Stimulated activated CD4-positive, alpha-beta T cell treated with anti-CD3 and anti-CD28 coated beads, Interleukin-12 subunit alpha, Interleukin-12 subunit beta, amount 100 ng/mL, for 48 hours (primary cell): ENCODE data around the gene PRPF38B.

Experiments
- DNase-seq, 3 donors: peaks; one replicate each; pipeline ENCODE4 v3.0.0-alpha.2; 2020; ENCODE audit warnings: low read depth in 2 of 3, low spot score in 1 of 3

PRPF38B gene

DNA sequence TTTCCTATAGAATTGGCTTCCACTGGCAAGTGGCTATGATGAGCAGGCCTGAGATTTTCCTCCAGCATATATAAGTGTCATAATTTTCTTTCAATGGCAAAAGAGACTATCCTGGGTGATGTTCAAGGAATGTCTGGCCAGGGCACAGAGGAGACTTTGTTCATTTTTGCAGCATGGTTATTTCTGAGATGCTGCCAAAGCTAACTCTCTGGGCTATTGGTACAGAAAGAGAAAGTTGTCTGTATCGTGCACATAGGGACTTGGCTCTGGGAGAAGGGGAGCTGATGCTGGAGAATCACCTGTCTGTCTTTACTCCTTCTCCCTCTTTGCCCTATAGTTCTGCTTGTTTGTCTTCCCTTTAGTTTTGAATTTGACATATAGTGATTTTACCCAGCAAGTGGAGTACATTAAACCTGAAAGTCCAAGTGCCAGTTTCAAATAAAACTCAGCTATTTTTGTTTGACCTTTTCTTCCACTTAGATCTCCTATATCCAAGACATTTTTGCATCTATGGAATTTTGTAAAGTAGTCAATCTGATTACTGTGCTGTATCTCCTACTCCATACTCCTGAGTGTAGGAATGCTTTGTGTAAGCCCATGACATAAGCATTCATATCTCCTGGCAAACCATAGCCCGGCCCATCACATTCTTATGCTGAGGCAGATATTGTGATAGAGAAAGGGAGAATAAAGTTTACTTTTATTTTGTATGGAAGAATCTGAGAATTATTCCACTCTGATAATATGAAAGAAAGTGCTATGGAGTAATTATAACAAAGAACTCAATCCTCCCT is 24.5 kb downstream of the PRPF38B start:
- no peak for DNase-seq

- DNase-seq = no peak
Measured at GRCh38 chr1:108717774-108718316, 25.7 kb downstream of the PRPF38B start.

- no peak for DNase-seq
Measured at GRCh38 chr1:108718927-108719655, 27.0 kb downstream of the PRPF38B start.

- no peak for DNase-seq
Measured at GRCh38 chr1:108719656-108720435, 27.7 kb downstream of the PRPF38B start.

DNA sequence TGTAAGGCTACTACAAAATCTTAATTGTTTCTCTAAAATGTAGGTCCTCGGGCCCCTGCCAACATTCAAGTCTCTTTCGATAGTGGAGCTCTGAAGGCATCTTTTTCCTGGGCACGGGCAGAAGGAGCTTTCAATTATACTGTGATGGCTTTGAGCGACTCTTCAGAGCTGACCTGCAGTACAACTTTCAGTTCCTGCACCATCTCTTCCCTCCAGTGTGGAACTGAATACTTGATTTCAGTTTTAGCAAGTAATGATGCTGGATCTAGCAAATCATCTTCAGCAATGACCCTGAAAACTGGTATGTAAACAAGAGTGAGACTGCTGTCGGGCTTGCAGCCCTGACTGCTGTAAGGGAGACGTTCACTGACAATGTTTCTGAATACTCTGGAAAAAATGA is 30.2 kb downstream of the PRPF38B start:
- DNase-seq = no peak

- no peak for DNase-seq
Measured at GRCh38 chr1:108725906-108726305, 33.8 kb downstream of the PRPF38B start.

GRCh38 chr1:108728327-108728923 is 36.3 kb downstream of the PRPF38B start:
- DNase-seq = no peak

DNA sequence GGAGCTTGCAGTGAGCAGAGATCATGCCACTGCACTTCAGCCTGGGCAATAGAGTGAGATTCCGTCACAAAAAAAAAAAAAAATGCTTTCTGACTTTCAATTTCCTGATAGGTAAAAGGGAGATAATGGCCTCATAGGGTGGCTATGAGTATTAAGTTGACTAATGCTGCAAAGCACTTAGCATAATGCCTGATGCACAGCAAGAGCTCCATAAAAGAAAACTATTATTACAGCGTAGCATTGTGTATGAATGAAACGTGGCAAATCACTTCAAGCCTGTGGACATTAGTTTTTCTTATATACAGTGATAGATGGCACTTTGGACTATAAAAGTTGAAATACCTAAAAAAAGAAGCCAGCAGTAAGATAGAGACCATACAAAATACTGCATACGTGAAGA is 37.4 kb downstream of the PRPF38B start:
- DNase-seq = no peak

DNA sequence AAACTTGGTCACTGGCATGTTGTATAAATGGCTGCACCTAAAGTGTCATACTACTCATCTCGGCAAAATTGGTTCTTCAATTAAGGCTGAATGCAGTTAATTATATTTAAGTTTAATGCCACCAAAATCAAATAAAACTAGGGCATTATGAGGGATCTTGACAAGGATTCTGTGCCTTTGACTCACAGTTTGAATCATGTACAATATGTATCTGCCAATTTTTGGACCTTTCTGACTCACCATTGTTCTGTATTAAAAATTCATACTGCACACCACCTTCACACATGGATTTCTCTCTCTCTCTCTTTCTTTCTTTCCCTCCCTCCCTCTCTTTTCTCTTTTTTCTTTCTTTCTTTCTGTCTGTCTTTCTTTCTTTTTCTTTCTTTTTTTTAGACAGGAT is 40.3 kb downstream of the PRPF38B start:
- DNase-seq = no peak

- DNase-seq = no peak
Measured at GRCh38 chr1:108734171-108734865, 42.2 kb downstream of the PRPF38B start.

DNA sequence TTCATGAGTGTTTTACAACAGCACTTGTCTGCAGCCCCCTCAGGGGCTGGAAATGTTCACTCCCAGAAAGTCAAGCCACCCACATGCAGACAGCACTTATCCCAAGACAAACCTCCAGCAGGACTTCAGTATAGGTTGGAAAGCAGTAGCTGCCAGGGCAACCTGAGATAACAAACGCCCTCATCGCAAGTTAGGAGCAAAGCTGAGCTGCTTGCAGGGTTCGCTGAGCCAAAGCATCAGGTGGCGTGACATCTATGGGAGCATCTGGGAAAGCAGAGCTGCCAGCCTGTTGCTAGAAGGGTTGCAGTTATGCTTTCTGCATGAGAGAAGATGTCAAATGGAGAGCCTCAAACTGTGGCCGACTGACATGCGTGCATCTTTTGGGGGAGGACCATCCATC is 50.1 kb downstream of the PRPF38B start:
- DNase-seq = no peak

- no peak for DNase-seq
Measured at GRCh38 chr1:108745980-108746381, 53.9 kb downstream of the PRPF38B start.

GRCh38 chr1:108746382-108747170 is 54.5 kb downstream of the PRPF38B start, which contains the start of gene STXBP3:
Gene STXBP3 (plus strand): TSS chr1:108746674. CDS start chr1:108746738, 64 bp downstream.
- DNase-seq = peak; percentile 100

DNA sequence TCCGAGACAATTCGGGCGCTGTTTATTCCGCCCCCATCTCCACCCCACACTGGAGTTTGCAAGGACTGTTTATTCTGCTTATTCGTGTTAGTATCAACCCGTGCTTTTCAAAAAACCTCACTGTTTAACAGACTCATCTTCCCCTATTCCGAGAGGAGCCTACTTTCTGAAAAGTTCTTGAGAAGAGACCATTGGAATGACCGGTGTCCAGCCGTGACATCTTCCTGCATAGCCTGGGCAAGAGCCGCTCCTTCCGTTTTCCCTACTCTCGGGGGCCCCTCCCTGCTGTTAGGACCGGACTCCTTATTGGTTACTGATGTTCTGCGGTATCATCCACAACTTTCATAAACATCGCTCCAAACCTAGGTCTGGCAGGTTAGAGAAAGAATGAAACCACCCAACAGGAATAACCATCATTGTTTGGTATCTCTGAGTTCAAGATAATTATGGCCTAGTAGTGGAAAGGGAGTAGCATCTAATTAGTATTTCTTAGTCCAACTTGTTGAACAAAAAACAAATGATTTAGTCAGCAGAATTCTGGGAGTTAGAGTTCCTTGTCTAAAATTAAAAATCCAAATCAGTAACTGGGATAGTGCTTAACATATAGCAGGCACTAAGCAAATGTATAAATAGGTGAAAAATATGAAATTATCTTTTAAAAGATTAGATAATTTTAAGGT is 55.2 kb downstream of the PRPF38B start:
- DNase-seq = peak; percentile 18 to 36 (median 21)

- DNase-seq = no peak
Measured at GRCh38 chr1:108747898-108748297, 55.8 kb downstream of the PRPF38B start.

GRCh38 chr1:108749081-108749480 is 57.0 kb downstream of the PRPF38B start:
- no peak for DNase-seq

DNA sequence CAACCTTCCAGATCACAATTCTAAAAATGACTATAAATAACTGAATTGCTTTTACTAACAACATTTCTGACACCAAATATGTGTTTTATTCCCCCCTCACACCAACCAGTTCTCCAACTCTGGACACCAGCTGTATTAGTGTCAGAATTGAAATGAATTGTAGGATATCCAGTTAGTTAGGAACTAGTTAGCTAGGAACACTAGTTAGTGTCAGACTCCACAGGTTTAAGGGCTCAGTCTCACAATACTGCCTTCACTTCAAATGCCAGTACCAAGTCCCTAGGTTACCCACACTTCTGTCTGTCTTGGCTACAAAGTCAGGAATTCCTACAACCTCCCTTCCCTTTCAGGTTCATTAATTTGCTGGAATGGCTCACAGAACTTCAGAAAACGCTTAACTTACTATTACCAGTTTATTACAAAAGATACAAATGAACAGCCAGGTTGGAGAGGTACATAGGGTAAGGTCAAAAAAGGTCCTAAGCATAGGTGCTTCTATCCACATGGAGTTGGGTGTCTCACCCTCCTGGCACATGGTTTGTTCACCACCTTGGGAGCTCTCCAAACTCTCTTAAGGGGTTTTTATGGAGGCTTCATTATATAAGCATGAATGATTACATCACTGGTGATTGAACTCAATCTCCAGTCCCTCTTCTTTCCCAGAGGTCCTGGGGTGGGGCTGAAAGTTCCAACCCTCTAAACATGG is 58.5 kb downstream of the PRPF38B start:
- DNase-seq = no peak
